Measurements from ENCODE around the gene LCN9. TPM values are rescaled to one million over a fixed set of nuclear protein-coding genes. Genes with fewer than 3 reads are reported as not detected.

LCN9 gene
- total and polyA plus RNA-seq, 7 donors = not detected

DNA sequence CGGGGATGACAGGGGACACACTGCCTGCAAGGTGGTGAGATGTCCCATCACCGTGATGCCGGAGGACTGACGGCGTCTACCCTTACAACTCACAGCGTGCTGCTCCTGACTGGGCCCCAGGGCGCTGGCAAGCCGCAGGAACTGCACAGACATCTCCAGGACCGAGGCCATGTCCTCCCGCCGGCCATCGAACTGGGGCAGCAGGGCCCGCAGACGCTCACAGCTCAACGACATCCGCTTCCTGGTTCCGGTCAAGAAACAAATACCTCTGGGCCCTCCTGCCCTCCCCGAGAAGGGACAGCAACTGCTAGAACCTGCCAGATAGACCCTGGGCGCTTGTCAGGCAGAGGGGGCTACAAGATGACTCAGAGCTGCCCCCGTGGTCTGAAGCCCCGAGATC lies 35.1 kb downstream of the LCN9 start:
- no peak overlapping the region for H3K4me3 ChIP-seq
- H3K36me3 ChIP-seq = no peaks in the 10 kb centered on the region
- H3K27ac ChIP-seq = no peak overlapping the region
- TF ChIP-seq CTCF (IDR thresholded peaks at IDR 0.05) (no peak), POLR2AphosphoS5 (IDR thresholded peaks at IDR 0.05) (no peak), EP300 (IDR thresholded peaks at IDR 0.05) (no peak), POLR2A (IDR thresholded peaks at IDR 0.05) (no peak)
- 71 to 74% methylated on average over 21 of the region's 21 CpGs for WGBS, 2 donors
- H3K9me3 ChIP-seq = no peaks in the 10 kb centered on the region
- H3K27me3 ChIP-seq = peaks cover 13 to 50% (median 25%) of the 10 kb centered on the region in 3 donors
- H3K4me1 ChIP-seq = peaks cover 0 to 17% (median 12%) of the 10 kb centered on the region in 4 donors
- intact Hi-C loops (cut with DNase I) = no loop called here
- DNase-seq = no peak

DNA sequence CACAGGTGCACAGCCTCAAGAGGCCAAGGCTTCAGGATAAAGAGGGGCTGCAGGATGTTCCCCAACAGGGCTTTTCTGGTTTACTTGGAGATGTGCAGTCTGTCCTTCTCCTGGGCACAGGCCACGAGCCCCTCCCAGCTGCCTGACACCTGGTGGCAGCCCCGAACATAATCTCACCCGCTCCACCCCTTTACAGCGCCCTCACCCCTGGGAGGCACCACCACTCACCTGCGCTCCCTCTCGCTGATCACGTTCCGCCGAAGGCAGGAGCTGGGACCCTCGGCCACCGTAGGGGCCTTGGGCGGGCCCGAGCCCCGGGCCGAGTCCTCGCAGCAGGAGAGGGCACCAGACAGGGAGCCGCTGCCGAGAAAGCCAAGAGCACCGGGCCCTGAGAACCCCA lies 35.7 kb downstream of the LCN9 start:
- no peaks in the 10 kb centered on the region for H3K36me3 ChIP-seq
- no peaks in the 10 kb centered on the region for H3K9me3 ChIP-seq
- no peak overlapping the region for H3K4me3 ChIP-seq
- no peak overlapping the region for H3K27ac ChIP-seq
- no peak for DNase-seq
- intact Hi-C loops (cut with DNase I) = no loop called here
- 42 to 72% methylated on average over 19 of the region's 19 CpGs for WGBS, 2 donors
- H3K27me3 ChIP-seq = peaks cover 17 to 50% (median 30%) of the 10 kb centered on the region in 3 donors
- H3K4me1 ChIP-seq = peaks cover 0 to 17% (median 12%) of the 10 kb centered on the region in 4 donors
- TF ChIP-seq POLR2A (IDR thresholded peaks at IDR 0.05) (no peak), POLR2AphosphoS5 (IDR thresholded peaks at IDR 0.05) (no peak), CTCF (IDR thresholded peaks at IDR 0.05) (no peak), EP300 (IDR thresholded peaks at IDR 0.05) (no peak)

- no peak for TF ChIP-seq EP300 (IDR thresholded peaks at IDR 0.05)
- no peak for TF ChIP-seq POLR2A (IDR thresholded peaks at IDR 0.05)
- DNase-seq = no peak
- intact Hi-C loops (cut with DNase I) = no loop called here
- Histone ChIP-seq H3K27ac (no peak within 1 kb of the TSS), H3K4me3 (no peak within 1 kb of the TSS), H3K27me3 (peaks cover 19 to 51% (median 37%) of the 10 kb centered on the region in 3 donors), H3K36me3 (no peaks in the 10 kb centered on the region), H3K4me1 (peaks cover 0 to 17% (median 12%) of the 10 kb centered on the region in 4 donors), H3K9me3 (no peaks in the 10 kb centered on the region)
- WGBS, 2 donors = 81 to 86% methylated on average over 30 of the region's 30 CpGs
These were observed 36.3 kb downstream of the LCN9 start, which contains the start of gene SOHLH1 for GRCh38 chr9:135699440-135699839. SOHLH1 (minus strand) TSS chr9:135699481; CDS start chr9:135699467, 14 bp downstream.

GRCh38 chr9:135700525-135700924 lies 37.4 kb downstream of the LCN9 start:
- Histone ChIP-seq H3K27ac (no peak overlapping the region), H3K4me3 (no peak overlapping the region), H3K27me3 (peaks cover 19 to 53% (median 47%) of the 10 kb centered on the region in 3 donors), H3K9me3 (no peaks in the 10 kb centered on the region), H3K36me3 (no peaks in the 10 kb centered on the region), H3K4me1 (peaks cover 0 to 17% (median 12%) of the 10 kb centered on the region in 4 donors)
- no peak for DNase-seq
- 24 to 68% methylated on average over 15 of the region's 15 CpGs for WGBS, 2 donors
- TF ChIP-seq POLR2AphosphoS5 (IDR thresholded peaks at IDR 0.05) (no peak), CTCF (IDR thresholded peaks at IDR 0.05) (no peak), EP300 (IDR thresholded peaks at IDR 0.05) (no peak), POLR2A (IDR thresholded peaks at IDR 0.05) (no peak)
- intact Hi-C loops (cut with DNase I) = no loop called here

GRCh38 chr9:135701067-135701958 lies 38.2 kb downstream of the LCN9 start:
- no peak overlapping the region for H3K27ac ChIP-seq
- H3K36me3 ChIP-seq = no peaks in the 10 kb centered on the region
- H3K4me3 ChIP-seq = peak overlapping the region in 1 of 4 donors; percentile 19
- DNase-seq = no peak
- intact Hi-C loops (cut with DNase I) = no loop called here
- no peaks in the 10 kb centered on the region for H3K9me3 ChIP-seq
- WGBS, 2 donors = 20 to 21% methylated on average over 40 of the region's 40 CpGs
- peaks cover 19 to 57% (median 55%) of the 10 kb centered on the region in 3 donors for H3K27me3 ChIP-seq
- TF ChIP-seq POLR2AphosphoS5 (IDR thresholded peaks at IDR 0.05) (no peak), CTCF (IDR thresholded peaks at IDR 0.05) (no peak), POLR2A (IDR thresholded peaks at IDR 0.05) (no peak), EP300 (IDR thresholded peaks at IDR 0.05) (no peak)
- peaks cover 0 to 17% (median 12%) of the 10 kb centered on the region in 4 donors for H3K4me1 ChIP-seq
